Measurements from ENCODE around the gene NLGN2. TPM values are rescaled to one million over a fixed set of nuclear protein-coding genes. Genes with fewer than 3 reads are reported as not detected.

The NLGN2 gene
- total and polyA plus RNA-seq, 2 of the 8 experiments (the other 6 are each of a cell fraction or from before 2014, with no cell fraction given) = 21.2 to 62.8 TPM

- Histone ChIP-seq H2BK5ac (ENCODE audit: low read depth, low read length) (peak overlapping the region; percentile 75; the same call in 1 of the 2 replicates), H3K36me3 (ENCODE audit: control insufficient read depth in 2 of 4, insufficient read depth in 4 of 4, low read length in 3 of 4) (peaks cover 0 to 27% (median 10%) of the 10 kb centered on the region in 4 experiments; a peak in 5 of 8 replicates), H3K9ac (replicated peaks in 1 of 4; ENCODE audit: extremely low read depth in 1 of 4, low read depth in 3 of 4, low read length in 3 of 4) (no peak overlapping the region), H3K56ac (replicated peaks; ENCODE audit: insufficient read length, low read depth, low read length) (no peak overlapping the region), H4K8ac (ENCODE audit: extremely low read depth, insufficient read depth, low read length) (no peak overlapping the region), H4K20me1 (replicated peaks in 1 of 2; ENCODE audit: control insufficient read depth in 1 of 2, insufficient read depth in 2 of 2, low read length in 2 of 2) (peaks cover 2 to 8% of the 10 kb centered on the region in 2 experiments), H3K4me3 (ENCODE audit: extremely low read depth in 1 of 4, insufficient read depth in 2 of 4, low read depth in 3 of 4, low read length in 4 of 4) (peak overlapping the region; percentile 69 to 83 (median 72); a peak in 7 of 8 replicates), H3K79me1 (ENCODE audit: low read depth, low read length) (no peaks in the 10 kb centered on the region; the same call in 1 of the 2 replicates), H4K91ac (replicated peaks; ENCODE audit: insufficient read length, low read length) (no peak overlapping the region), H3K79me2 (ENCODE audit: control insufficient read depth in 1 of 2, insufficient read depth in 2 of 2, low read length in 2 of 2) (no peaks in the 10 kb centered on the region), H4K5ac (ENCODE audit: insufficient read length, low read depth, low read length) (no peak overlapping the region), H3K18ac (ENCODE audit: extremely low read depth, low read length) (no peak overlapping the region), H3K4me2 (ENCODE audit: insufficient read depth in 1 of 2, low read depth in 2 of 2, low read length in 2 of 2) (peak overlapping the region; percentile 91 to 95), H3K9me3 (ENCODE audit: insufficient read depth in 2 of 2, low read depth in 1 of 2, low read length in 1 of 2) (no peaks in the 10 kb centered on the region), H2BK12ac (ENCODE audit: low read depth, low read length) (no peak overlapping the region), H2AK5ac (ENCODE audit: low read depth, low read length) (no peak overlapping the region), H3K27ac (ENCODE audit: low read depth, low read length) (no peak overlapping the region), H3K23ac (ENCODE audit: insufficient read length) (no peak overlapping the region), H2BK20ac (ENCODE audit: low read length) (no peak overlapping the region), H3K27me3 (replicated peaks in 1 of 4; ENCODE audit: control insufficient read depth in 3 of 4, extremely low read depth in 1 of 4, insufficient read depth in 3 of 4, low read length in 3 of 4) (no peaks in the 10 kb centered on the region), H3K4ac (replicated peaks; ENCODE audit: insufficient read length, low read depth, low read length) (no peak overlapping the region), H2AFZ (ENCODE audit: low read length) (no peak overlapping the region), H3K14ac (ENCODE audit: insufficient read length) (no peak overlapping the region), H2BK120ac (replicated peaks; ENCODE audit: low read depth, low read length) (no peak overlapping the region), H3K23me2 (ENCODE audit: low read depth, low read length) (peaks cover 14% of the 10 kb centered on the region; the same call in 1 of the 2 replicates), H2BK15ac (ENCODE audit: low read length) (no peak overlapping the region), H3K4me1 (replicated peaks in 1 of 4; ENCODE audit: control insufficient read depth in 3 of 4, insufficient read depth in 4 of 4, low read length in 3 of 4) (peaks cover 0 to 9% (median 3%) of the 10 kb centered on the region in 4 experiments; a peak in 6 of 7 replicates)
- DNase-seq (ENCODE audit: low read depth in 1 of 2, low spot score in 2 of 2) (no peak), FAIRE-seq (no peak)
- ChIA-PET POLR2A (ENCODE audit: partially characterized antibody) (interaction anchor here (0.7 to 4.9 kb wide), 10 partner anchors 9 to 185 kb away, joined by 3 to 29 read pairs (median 3); partner anchors contain the start of genes GPS2, TMEM256 and TNK1), CTCF (ENCODE audit: partially characterized antibody) (interaction anchor here (0.6 to 2.6 kb wide), 14 partner anchors 9 to 197 kb away, joined by 3 to 9 read pairs (median 4); partner anchors contain the start of genes SOX15 and SPEM1)
- 45% methylated on average over 38 of the region's 42 CpGs; no CpG with 5 or more reads in 1 of the 2 experiments for WGBS, 2 experiments (ENCODE audit: extremely low coverage in 1 of 2, insufficient coverage in 1 of 2, insufficient read length in 1 of 2, insufficient replicate concordance in 2 of 2, low coverage in 1 of 2, low lambda C conversion rate in 2 of 2, missing lambda C conversion rate in 1 of 2)
- TF ChIP-seq RBBP5 (IDR thresholded peaks at IDR 0.05; ENCODE audit: borderline replicate concordance, low read depth, low read length) (0 out of 2 replicates have a peak, but pooled peaks have one; percentile 15), CREB1 (IDR thresholded peaks at IDR 0.05) (no peak)
- TF ChIP-seq, protein P1, sequence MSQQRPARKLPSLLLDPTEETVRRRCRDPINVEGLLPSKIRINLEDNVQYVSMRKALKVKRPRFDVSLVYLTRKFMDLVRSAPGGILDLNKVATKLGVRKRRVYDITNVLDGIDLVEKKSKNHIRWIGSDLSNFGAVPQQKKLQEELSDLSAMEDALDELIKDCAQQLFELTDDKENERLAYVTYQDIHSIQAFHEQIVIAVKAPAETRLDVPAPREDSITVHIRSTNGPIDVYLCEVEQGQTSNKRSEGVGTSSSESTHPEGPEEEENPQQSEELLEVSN (IDR thresholded peaks at IDR 0.05) = peak; percentile 79; the same call in 1 of the 2 replicates
Measured at GRCh38 chr17:7392696-7393612, 14.7 kb upstream of the NLGN2 start.
